Neuron (in vitro differentiated cells): ENCODE measurements around the gene ACVR1.
"Not testable (repeated sequence)": the region's sequence is repeated elsewhere in the genome, so short reads cannot be mapped to it uniquely, and the experiment has no call there.

Source experiments
- H2AFZ ChIP-seq: one replicate; pipeline ENCODE4 v1.6.1; 2013; ENCODE audit warnings: low read depth, mild to moderate bottlenecking, inconsistent platforms, low read length, moderate library complexity
- H3K27me3 ChIP-seq: one replicate; pipeline ENCODE4 v1.6.1; 2013; ENCODE audit warnings: low read length; ENCODE audit not compliant: insufficient read depth
- H3K36me3 ChIP-seq: one replicate; pipeline ENCODE4 v1.6.1; 2013; ENCODE audit warnings: low read length; ENCODE audit not compliant: insufficient read depth
- H3K4me1 ChIP-seq: one replicate; pipeline ENCODE4 v1.6.1; 2013; ENCODE audit warnings: low read length; ENCODE audit not compliant: insufficient read depth
- H3K4me3 ChIP-seq: 2 replicates; pipeline ENCODE4 v1.5.1; 2013; ENCODE audit warnings: mild to moderate bottlenecking, low read length, moderate library complexity
- H3K9me3 ChIP-seq: one replicate; pipeline ENCODE4 v1.6.1; 2013; ENCODE audit warnings: low read length

The ACVR1 gene

GRCh38 chr2:157769856-157770255, 106.3 kb downstream of the ACVR1 start:
- no peak overlapping the region for H2AFZ ChIP-seq
- no peaks in the 10 kb centered on the region for H3K4me1 ChIP-seq
- H3K36me3 ChIP-seq, result peaks cover 31% of the 10 kb centered on the region
- no peaks in the 10 kb centered on the region for H3K9me3 ChIP-seq
- no peaks in the 10 kb centered on the region for H3K27me3 ChIP-seq
- H3K4me3 ChIP-seq, result no peak overlapping the region

- Histone ChIP-seq H3K36me3 (peaks cover 35% of the 10 kb centered on the region), H3K4me1 (no peaks in the 10 kb centered on the region), H3K9me3 (no peaks in the 10 kb centered on the region), H2AFZ (no peak overlapping the region), H3K27me3 (no peaks in the 10 kb centered on the region), H3K4me3 (no peak overlapping the region)
Observed at GRCh38 chr2:157764386-157764785, 111.7 kb downstream of the ACVR1 start.

GRCh38 chr2:157761520-157761919, 114.6 kb downstream of the ACVR1 start:
- H3K4me1 ChIP-seq, result no peaks in the 10 kb centered on the region
- peaks cover 14% of the 10 kb centered on the region for H3K9me3 ChIP-seq
- H3K4me3 ChIP-seq, result no peak overlapping the region
- H3K36me3 ChIP-seq, result peaks cover 39% of the 10 kb centered on the region
- H2AFZ ChIP-seq, result no peak overlapping the region
- H3K27me3 ChIP-seq, result no peaks in the 10 kb centered on the region

- no peak overlapping the region for H3K4me3 ChIP-seq
- no peaks in the 10 kb centered on the region for H3K4me1 ChIP-seq
- H3K27me3 ChIP-seq, result no peaks in the 10 kb centered on the region
- H2AFZ ChIP-seq, result no peak overlapping the region
- H3K36me3 ChIP-seq, result peaks cover 35% of the 10 kb centered on the region
- peaks cover 15% of the 10 kb centered on the region for H3K9me3 ChIP-seq
Observed at GRCh38 chr2:157760949-157761348, 115.2 kb downstream of the ACVR1 start.

- no peak overlapping the region for H3K4me3 ChIP-seq
- no peaks in the 10 kb centered on the region for H3K27me3 ChIP-seq
- H2AFZ ChIP-seq, result no peak overlapping the region
- peaks cover 26% of the 10 kb centered on the region for H3K36me3 ChIP-seq
- no peaks in the 10 kb centered on the region for H3K4me1 ChIP-seq
- peaks cover 15% of the 10 kb centered on the region for H3K9me3 ChIP-seq
Observed at GRCh38 chr2:157759855-157760254, 116.3 kb downstream of the ACVR1 start.

- Histone ChIP-seq H3K9me3 (peaks cover 15% of the 10 kb centered on the region), H2AFZ (no peak overlapping the region), H3K4me3 (no peak overlapping the region), H3K27me3 (no peaks in the 10 kb centered on the region), H3K36me3 (peaks cover 22% of the 10 kb centered on the region), H3K4me1 (no peaks in the 10 kb centered on the region)
Observed at GRCh38 chr2:157758586-157758985, 117.5 kb downstream of the ACVR1 start.

- Histone ChIP-seq H3K4me3 (no peak overlapping the region), H3K36me3 (peaks cover 22% of the 10 kb centered on the region), H3K9me3 (peaks cover 15% of the 10 kb centered on the region), H3K27me3 (no peaks in the 10 kb centered on the region), H3K4me1 (no peaks in the 10 kb centered on the region), H2AFZ (no peak overlapping the region)
Observed at GRCh38 chr2:157757500-157757899, 118.6 kb downstream of the ACVR1 start.

- H3K4me1 ChIP-seq, H3K4me3 ChIP-seq, H3K27me3 ChIP-seq, H2AFZ ChIP-seq: not testable (repeated sequence)
- H3K9me3 ChIP-seq, result peaks cover 15% of the 10 kb centered on the region
- peaks cover 22% of the 10 kb centered on the region for H3K36me3 ChIP-seq
Observed at GRCh38 chr2:157756447-157756846, 119.7 kb downstream of the ACVR1 start.

GRCh38 chr2:157751462-157752058, 124.6 kb downstream of the ACVR1 start:
- Histone ChIP-seq H3K4me1 (no peaks in the 10 kb centered on the region), H2AFZ (no peak overlapping the region), H3K4me3 (no peak overlapping the region), H3K36me3 (peaks cover under 1% of the 10 kb centered on the region), H3K9me3 (peaks cover 1% of the 10 kb centered on the region), H3K27me3 (no peaks in the 10 kb centered on the region)

GRCh38 chr2:157749684-157750083, 126.4 kb downstream of the ACVR1 start:
- Histone ChIP-seq H3K9me3 (no peaks in the 10 kb centered on the region), H2AFZ (no peak overlapping the region), H3K4me1 (no peaks in the 10 kb centered on the region), H3K27me3 (no peaks in the 10 kb centered on the region), H3K36me3 (no peaks in the 10 kb centered on the region), H3K4me3 (no peak overlapping the region)

GRCh38 chr2:157748371-157749142, 127.6 kb downstream of the ACVR1 start:
- H3K36me3 ChIP-seq, result peaks cover 3% of the 10 kb centered on the region

GRCh38 chr2:157747695-157748370, 128.3 kb downstream of the ACVR1 start:
- peaks cover 3% of the 10 kb centered on the region for H3K36me3 ChIP-seq
- peaks cover 2% of the 10 kb centered on the region for H3K9me3 ChIP-seq
- no peaks in the 10 kb centered on the region for H3K4me1 ChIP-seq
- H2AFZ ChIP-seq, result no peak overlapping the region
- no peaks in the 10 kb centered on the region for H3K27me3 ChIP-seq
- H3K4me3 ChIP-seq, result no peak overlapping the region

More at GRCh38 chr2:157748371-157749142, 127.6 kb downstream of the ACVR1 start:
- Histone ChIP-seq H3K4me1 (no peaks in the 10 kb centered on the region), H3K4me3 (no peak overlapping the region), H2AFZ (no peak overlapping the region), H3K9me3 (no peaks in the 10 kb centered on the region), H3K27me3 (no peaks in the 10 kb centered on the region)

GRCh38 chr2:157747280-157747679, 128.8 kb downstream of the ACVR1 start:
- Histone ChIP-seq H3K4me1 (no peaks in the 10 kb centered on the region), H3K9me3 (peaks cover 5% of the 10 kb centered on the region), H3K4me3 (no peak overlapping the region), H3K36me3 (peaks cover 3% of the 10 kb centered on the region), H3K27me3 (no peaks in the 10 kb centered on the region), H2AFZ (no peak overlapping the region)
